ENCODE data around the gene DBP.

Gene DBP

GRCh38 chr19:48660852-48661710 lies 23.9 kb upstream of the DBP start (continued):
- TF ChIP-seq ATF2 (tag by site-specific recombination; IDR thresholded peaks at IDR 0.05; ENCODE audit: low read depth): peak; percentile 94
- TF ChIP-seq ZNF138 (tag by site-specific recombination; IDR thresholded peaks at IDR 0.05; ENCODE audit: borderline replicate concordance): no peak
- TF ChIP-seq FEZF1 (tag by site-specific recombination; IDR thresholded peaks at IDR 0.05): no peak
- TF ChIP-seq ZSCAN23 (tag by site-specific recombination; IDR thresholded peaks at IDR 0.05): no peak
- TF ChIP-seq KLF8 (tag by site-specific recombination; IDR thresholded peaks at IDR 0.05): no peak

- Histone ChIP-seq H3K9me3 (ENCODE audit: control insufficient read depth, insufficient read depth, low read depth, low read length) (no peaks in the 10 kb centered on the region), H3K4me1 (ENCODE audit: control insufficient read depth, insufficient read depth, low read length) (peaks cover 5% of the 10 kb centered on the region), H3K36me3 (ENCODE audit: control insufficient read depth in 2 of 2, insufficient read depth in 1 of 2, low read length in 2 of 2) (no peaks in the 10 kb centered on the region), H3K27ac (ENCODE audit: extremely low read depth, low read depth, low read length) (no peak overlapping the region), H3K4me3 (ENCODE audit: low read depth, low read length) (no peak overlapping the region)
- CTCF ChIA-PET: interaction anchor here (0.6 to 0.9 kb wide), 2 partner anchors 15 to 67 kb away, joined by 3 to 4 read pairs; no protein-coding TSS in a partner anchor
- TF ChIP-seq ZBTB10 (tag by site-specific recombination; IDR thresholded peaks at IDR 0.05) (no peak), ATF2 (tag by site-specific recombination; IDR thresholded peaks at IDR 0.05; ENCODE audit: low read depth) (peak; percentile 74), ZNF341 (tag by site-specific recombination; IDR thresholded peaks at IDR 0.05; ENCODE audit: low read depth) (no peak), SALL2 (tag by site-specific recombination; IDR thresholded peaks at IDR 0.05; ENCODE audit: borderline replicate concordance) (no peak), ZNF16 (tag by site-specific recombination; IDR thresholded peaks at IDR 0.05; ENCODE audit: low read depth) (no peak)
- POLR2A ChIA-PET: interaction anchor here (0.6 kb wide), 1 partner anchor 107 kb away, joined by 3 read pairs; no protein-coding TSS in a partner anchor
Measured at GRCh38 chr19:48659768-48660167, 22.6 kb upstream of the DBP start.

- TF ChIP-seq ZNF518A (tag by site-specific recombination; conservative IDR thresholded peaks at IDR 0.05; ENCODE audit: low read depth) (no peak), ZNF121 (tag by site-specific recombination; IDR thresholded peaks at IDR 0.05) (peak; percentile 58; the same call in 1 of the 2 replicates), ZNF362 (tag by site-specific recombination; IDR thresholded peaks at IDR 0.05) (peak; percentile 73)
- peaks cover 9% of the 10 kb centered on the region for H3K4me1 ChIP-seq (ENCODE audit: control insufficient read depth, insufficient read depth, low read length)
- no peak overlapping the region for H3K4me3 ChIP-seq (ENCODE audit: low read depth, low read length)
- no peaks in the 10 kb centered on the region; a peak in 1 of 3 replicates for H3K36me3 ChIP-seq (ENCODE audit: control insufficient read depth in 2 of 2, insufficient read depth in 1 of 2, low read length in 2 of 2)
- no peaks in the 10 kb centered on the region for H3K9me3 ChIP-seq (ENCODE audit: control insufficient read depth, insufficient read depth, low read depth, low read length)
- CTCF ChIA-PET: interaction anchor here (0.7 to 4.1 kb wide), 3 partner anchors 13 to 312 kb away, joined by 3 to 20 read pairs (median 3); partner anchors contain the start of gene CA11
- POLR2A ChIA-PET: no interaction called here
- H3K27ac ChIP-seq (ENCODE audit: extremely low read depth, low read depth, low read length): no peak overlapping the region
Measured at GRCh38 chr19:48658483-48658882, 21.3 kb upstream of the DBP start.
